Neural cell (in vitro differentiated cells): ENCODE measurements around the gene ATP5MG.

ENCODE experiments used
- EP300 ChIP-seq: fragments of 450-650 bp; conservative IDR thresholded peaks from 2 replicates; pipeline ENCODE4 v1.6.1; 2014; ENCODE audit warnings: antibody characterized with exemption, mild to moderate bottlenecking, moderate library complexity; ENCODE audit not compliant: poor library complexity, severe bottlenecking
- EZH2 ChIP-seq: fragments of 200-600, 300-800 bp; shearing (Covaris generic), sonication (generic); IDR thresholded peaks from 2 replicates; pipeline ENCODE4 v1.6.1; 2014; ENCODE audit warnings: antibody characterized with exemption, low read length, borderline replicate concordance, mild to moderate bottlenecking; ENCODE audit not compliant: insufficient read depth, poor library complexity, severe bottlenecking
- MXI1 ChIP-seq: fragments of 450-650 bp; conservative IDR thresholded peaks from 2 replicates; pipeline ENCODE4 v1.6.1; 2014; ENCODE audit warnings: antibody characterized with exemption, mild to moderate bottlenecking; ENCODE audit not compliant: poor library complexity, severe bottlenecking
- POLR2AphosphoS5 ChIP-seq: IDR thresholded peaks from 2 replicates; pipeline ENCODE4 v1.6.1; 2012
- RAD21 ChIP-seq: fragments of 450-650 bp; conservative IDR thresholded peaks from 2 replicates; pipeline ENCODE4 v1.6.1; 2014; ENCODE audit warnings: antibody characterized with exemption, mild to moderate bottlenecking, moderate library complexity
- TAF1 ChIP-seq: IDR thresholded peaks from 2 replicates; pipeline ENCODE4 v1.6.1; 2012; ENCODE audit warnings: low read depth
- TF ChIP-seq, protein P1 (sequence below): fragments of 450-650 bp; IDR thresholded peaks from 2 replicates; pipeline ENCODE4 v1.5.1; 2014; ENCODE audit warnings: antibody characterized with exemption, mild to moderate bottlenecking, moderate library complexity; ENCODE audit not compliant: poor library complexity, severe bottlenecking

DNA sequence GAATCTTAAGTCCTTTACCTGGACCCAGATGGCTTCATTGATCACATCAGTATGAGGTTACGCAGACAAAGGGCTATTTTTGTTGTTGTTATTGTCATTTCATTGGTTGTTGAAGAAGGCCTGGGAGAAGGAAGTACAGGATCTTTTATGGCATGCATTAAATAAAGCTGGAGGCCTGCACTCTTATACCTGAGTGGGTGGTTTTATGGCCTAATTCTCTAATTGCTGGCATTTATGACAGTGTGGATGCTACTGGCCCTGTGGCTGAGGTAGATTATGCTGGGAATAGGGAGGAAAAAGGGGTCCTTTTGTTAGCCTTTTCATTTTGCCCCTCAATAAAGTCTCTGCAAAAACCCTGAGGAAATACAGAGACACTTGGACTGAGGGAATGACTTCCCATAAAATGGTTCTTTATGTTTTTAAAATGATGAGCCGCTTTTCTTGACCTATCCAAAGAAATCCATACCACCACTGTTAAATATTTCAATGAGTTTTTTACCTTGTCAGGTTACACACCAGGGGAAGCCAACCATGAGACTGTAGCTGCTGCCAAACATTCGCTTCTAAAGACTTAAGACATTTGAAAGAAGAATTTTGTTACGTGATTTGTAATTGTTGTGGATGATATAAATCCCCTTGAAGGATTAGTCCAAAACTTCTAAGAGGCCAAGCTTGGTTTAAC, 41.6 kb downstream of the ATP5MG start:
- TF ChIP-seq, protein P1, sequence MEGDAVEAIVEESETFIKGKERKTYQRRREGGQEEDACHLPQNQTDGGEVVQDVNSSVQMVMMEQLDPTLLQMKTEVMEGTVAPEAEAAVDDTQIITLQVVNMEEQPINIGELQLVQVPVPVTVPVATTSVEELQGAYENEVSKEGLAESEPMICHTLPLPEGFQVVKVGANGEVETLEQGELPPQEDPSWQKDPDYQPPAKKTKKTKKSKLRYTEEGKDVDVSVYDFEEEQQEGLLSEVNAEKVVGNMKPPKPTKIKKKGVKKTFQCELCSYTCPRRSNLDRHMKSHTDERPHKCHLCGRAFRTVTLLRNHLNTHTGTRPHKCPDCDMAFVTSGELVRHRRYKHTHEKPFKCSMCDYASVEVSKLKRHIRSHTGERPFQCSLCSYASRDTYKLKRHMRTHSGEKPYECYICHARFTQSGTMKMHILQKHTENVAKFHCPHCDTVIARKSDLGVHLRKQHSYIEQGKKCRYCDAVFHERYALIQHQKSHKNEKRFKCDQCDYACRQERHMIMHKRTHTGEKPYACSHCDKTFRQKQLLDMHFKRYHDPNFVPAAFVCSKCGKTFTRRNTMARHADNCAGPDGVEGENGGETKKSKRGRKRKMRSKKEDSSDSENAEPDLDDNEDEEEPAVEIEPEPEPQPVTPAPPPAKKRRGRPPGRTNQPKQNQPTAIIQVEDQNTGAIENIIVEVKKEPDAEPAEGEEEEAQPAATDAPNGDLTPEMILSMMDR = no peak
- TF ChIP-seq EZH2 (no peak), MXI1 (no peak), EP300 (no peak), POLR2AphosphoS5 (no peak), RAD21 (no peak), TAF1 (no peak)
